Right lung (tissue), 10 donors: Measurements from ENCODE around the gene MAD2L2. TPM values are rescaled to one million over a fixed set of nuclear protein-coding genes. Genes with fewer than 3 reads are reported as not detected.

Source experiments
- DNase-seq, 2 donors: peaks; one replicate each; pipeline ENCODE4 v3.0.0-alpha.2; 2013
- long read RNA-seq, 8 donors: transcript quantifications; one replicate each; lab custom pipeline, GENCODE V29; 2026
- polyA plus RNA-seq, 5 donors: library from polyadenylated mRNA; unstranded; fragments of 120-200 nt; gene quantifications; one replicate each; pipeline versions ENCODE4 v1.2.1 to v1.2.3, GENCODE V29; 2013; ENCODE audit warnings: inconsistent platforms in 1 of 5, low replicate concordance in 1 of 5; ENCODE audit not compliant: insufficient read length in 5 of 5, insufficient read depth in 1 of 5

MAD2L2 gene
- polyA plus RNA-seq: 10 to 100 TPM; 43.0 to 61.5 (median 46.7) TPM
- long read RNA-seq, donor 1, transcript MAD2L2-204 (9 exons, 872 nt): minor isoform, 13 of 30 reads
- long read RNA-seq, donor 1, transcript MAD2L2-207 (9 exons, 1,118 nt): major isoform, 17 of 30 reads
- long read RNA-seq, donor 1, partial matches to known transcripts: 0 of 30 reads
- long read RNA-seq, donor 1, other reads (novel, unspliced or antisense): 0 of 30 reads
- long read RNA-seq, donor 2, transcript MAD2L2-204 (9 exons, 872 nt): minor isoform, 10 of 75 reads
- long read RNA-seq, donor 2, transcript MAD2L2-207 (9 exons, 1,118 nt): major isoform, 11 of 75 reads
- long read RNA-seq, donor 2, partial matches to known transcripts: 27 of 75 reads
- long read RNA-seq, donor 2, other reads (novel, unspliced or antisense): 27 of 75 reads
- long read RNA-seq, donor 3, transcript MAD2L2-204 (9 exons, 872 nt): major isoform, 12 of 19 reads
- long read RNA-seq, donor 3, transcript MAD2L2-207 (9 exons, 1,118 nt): minor isoform, 7 of 19 reads
- long read RNA-seq, donor 3, partial matches to known transcripts: 0 of 19 reads
- long read RNA-seq, donor 3, other reads (novel, unspliced or antisense): 0 of 19 reads
- long read RNA-seq, donor 4, transcript MAD2L2-207 (9 exons, 1,118 nt): major isoform, 5 of 16 reads
- long read RNA-seq, donor 4, transcript MAD2L2-204 (9 exons, 872 nt): major isoform, 5 of 16 reads
- long read RNA-seq, donor 4, partial matches to known transcripts: 5 of 16 reads
- long read RNA-seq, donor 4, other reads (novel, unspliced or antisense): 0 of 16 reads
- long read RNA-seq, donor 5, transcript MAD2L2-204 (9 exons, 872 nt): minor isoform, 11 of 29 reads
- long read RNA-seq, donor 5, transcript MAD2L2-207 (9 exons, 1,118 nt): major isoform, 18 of 29 reads
- long read RNA-seq, donor 5, partial matches to known transcripts: 0 of 29 reads
- long read RNA-seq, donor 5, other reads (novel, unspliced or antisense): 0 of 29 reads
- long read RNA-seq, donor 6, transcript MAD2L2-204 (9 exons, 872 nt): minor isoform, 10 of 28 reads
- long read RNA-seq, donor 6, transcript MAD2L2-207 (9 exons, 1,118 nt): major isoform, 18 of 28 reads
- long read RNA-seq, donor 6, partial matches to known transcripts: 0 of 28 reads
- long read RNA-seq, donor 6, other reads (novel, unspliced or antisense): 0 of 28 reads
- long read RNA-seq, donor 7, transcript MAD2L2-207 (9 exons, 1,118 nt): major isoform, 16 of 19 reads
- long read RNA-seq, donor 7, partial matches to known transcripts: 0 of 19 reads
- long read RNA-seq, donor 7, other reads (novel, unspliced or antisense): 0 of 19 reads
- long read RNA-seq, donor 8, transcript MAD2L2-204 (9 exons, 872 nt): major isoform, 12 of 17 reads
- long read RNA-seq, donor 8, partial matches to known transcripts: 0 of 17 reads
- long read RNA-seq, donor 8, other reads (novel, unspliced or antisense): 0 of 17 reads

DNA sequence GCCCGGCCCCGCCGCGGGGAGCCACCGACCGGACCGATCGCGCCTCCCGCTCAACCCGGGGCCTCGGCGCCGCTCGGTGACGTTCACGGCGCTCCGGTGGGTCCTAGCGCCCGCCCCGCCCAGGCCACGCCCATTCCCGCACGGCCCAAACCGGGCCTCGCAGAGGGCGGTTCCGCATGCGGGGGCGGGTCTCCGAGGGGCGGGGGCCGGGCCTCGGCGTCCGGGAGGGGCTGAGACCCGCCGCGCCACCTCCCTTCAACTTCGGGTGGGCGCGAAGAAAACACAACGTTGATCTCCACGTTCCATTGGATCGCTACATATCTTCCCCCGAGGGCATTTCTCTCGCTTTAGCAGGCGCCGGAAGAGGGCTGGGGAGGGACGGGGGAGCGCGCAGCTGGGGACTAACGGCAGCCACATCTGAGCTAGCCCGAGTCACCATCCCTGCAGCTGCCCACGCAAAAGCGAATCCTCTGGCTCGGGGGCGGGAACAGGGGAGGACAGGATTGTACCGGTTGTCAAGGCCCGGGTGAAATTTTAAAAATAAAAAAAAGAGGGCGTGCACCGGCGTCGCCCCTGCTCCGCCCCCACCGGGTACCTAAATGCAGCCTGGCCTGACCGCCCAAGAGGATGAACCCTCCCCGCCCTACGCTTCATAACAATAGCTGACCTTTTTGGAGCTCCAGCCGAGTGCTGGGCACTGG is at the start of gene MAD2L2:
MAD2L2 (minus strand) TSS at position 78 of the 701 bp plus-strand sequence. CDS start 547 bp downstream, outside the sequence.
- peak; percentile 81 to 85 for DNase-seq

DNA sequence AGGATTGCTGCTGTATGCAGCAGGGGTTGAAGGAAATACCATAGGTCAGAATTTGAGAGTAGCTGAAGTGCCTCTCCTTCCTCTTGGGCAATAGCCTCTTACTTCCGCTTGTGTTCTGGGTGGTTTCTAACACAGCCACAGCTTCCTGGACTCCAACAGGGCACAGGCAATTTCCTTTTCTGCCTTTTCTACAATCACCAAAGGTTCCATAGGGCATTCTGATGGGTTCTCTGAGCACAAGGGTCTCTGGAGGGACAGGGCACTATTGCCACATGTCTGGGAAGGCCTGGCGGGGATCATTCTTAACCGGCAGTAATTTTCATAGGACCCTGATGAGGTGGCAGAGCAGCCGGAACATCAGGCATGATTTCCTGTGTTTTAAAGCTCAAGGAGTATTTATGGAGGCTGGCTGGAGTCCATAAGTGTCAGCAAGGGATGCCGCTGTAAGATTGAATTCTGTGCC is 49.5 kb upstream of the MAD2L2 start:
- peak; percentile 71 to 73 for DNase-seq

DNA sequence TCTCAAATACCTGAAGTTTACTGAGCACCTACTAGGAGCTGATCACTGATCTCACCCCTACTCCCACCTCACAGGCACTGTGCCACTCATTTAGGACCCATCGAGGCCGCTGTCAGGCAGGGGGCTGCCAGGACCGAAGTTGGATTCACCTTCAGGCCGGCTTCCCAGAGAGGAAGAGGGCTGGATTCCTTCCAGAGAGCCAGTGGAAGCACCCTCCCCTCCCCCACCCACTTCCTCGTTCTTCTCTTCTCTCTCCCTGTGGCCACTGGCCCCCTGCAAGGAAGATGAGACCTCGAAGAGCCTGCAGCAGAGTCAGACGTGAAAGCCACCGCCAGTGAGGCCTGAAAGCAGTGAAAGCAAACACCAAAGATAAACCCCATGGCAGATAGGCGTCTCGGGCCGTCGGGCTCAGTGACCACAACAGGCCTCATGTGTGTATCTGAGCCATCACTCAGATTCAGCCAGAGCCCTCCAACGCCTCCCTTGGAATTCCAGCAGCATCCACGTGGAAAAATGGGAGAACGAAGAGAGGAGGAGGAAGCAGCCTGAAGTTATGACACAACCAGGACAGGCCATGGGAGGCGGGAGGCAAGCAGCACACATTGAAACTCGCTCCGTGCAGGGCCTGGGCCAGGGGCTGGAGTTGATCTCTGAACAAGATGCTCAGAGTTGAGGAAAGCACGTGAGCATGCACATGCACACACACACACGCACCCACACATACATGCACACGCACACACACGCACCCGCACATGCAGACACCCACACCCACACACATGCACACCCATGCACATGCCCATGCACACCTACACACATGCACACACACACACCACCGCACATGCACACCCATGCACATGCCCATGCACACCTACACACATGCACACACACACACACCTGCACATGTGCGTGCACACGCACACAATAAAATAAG is 48.8 kb upstream of the MAD2L2 start:
- DNase-seq: no peak

DNA sequence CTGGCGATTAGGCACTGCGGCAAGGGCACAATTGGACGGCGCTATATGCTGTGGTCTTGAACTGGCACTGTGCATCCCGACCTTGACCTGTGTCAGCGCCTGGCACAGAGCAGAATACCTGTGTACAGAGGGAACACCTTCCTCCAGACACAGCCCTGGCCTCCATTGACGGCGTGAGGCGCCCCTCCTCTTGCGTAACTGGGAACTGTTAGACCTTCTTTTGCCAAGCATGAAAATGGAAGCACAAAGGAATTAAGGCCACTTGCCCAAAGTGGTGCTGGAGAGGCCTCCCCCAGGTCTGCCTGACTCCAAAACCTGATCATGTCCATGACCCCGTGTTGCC is 48.2 kb upstream of the MAD2L2 start:
- no peak for DNase-seq

DNA sequence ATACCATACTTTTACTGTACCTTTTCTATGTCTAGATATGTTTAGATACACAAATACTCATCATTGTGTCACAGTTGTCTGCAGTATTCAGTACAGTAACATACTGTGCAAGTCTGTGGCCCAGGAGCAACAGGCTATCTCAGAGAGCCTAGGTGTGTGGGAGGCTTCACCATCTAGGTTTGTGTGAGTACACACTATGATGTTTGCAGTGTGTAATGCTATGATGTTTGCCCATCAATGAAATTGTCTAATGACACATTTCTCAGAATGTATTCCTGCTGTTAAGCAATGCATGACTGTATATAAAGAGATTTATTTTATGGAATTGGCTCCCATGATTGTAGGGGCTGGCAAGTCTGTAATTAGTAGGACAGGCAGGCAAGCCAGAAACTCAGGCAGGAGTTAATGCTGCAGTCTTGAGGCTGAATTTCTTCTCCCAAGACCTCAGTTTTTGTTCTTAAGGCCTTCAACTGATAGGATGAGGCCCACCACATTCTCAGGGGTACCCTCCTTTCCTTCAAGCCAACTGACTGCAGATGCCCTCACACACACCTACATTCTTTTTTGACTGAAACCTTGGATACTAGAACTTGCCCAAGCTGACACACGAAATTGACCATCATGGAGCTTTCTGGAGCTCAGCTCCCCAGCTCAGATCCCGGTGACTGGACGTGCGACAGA is 47.3 kb upstream of the MAD2L2 start:
- DNase-seq: no peak

DNA sequence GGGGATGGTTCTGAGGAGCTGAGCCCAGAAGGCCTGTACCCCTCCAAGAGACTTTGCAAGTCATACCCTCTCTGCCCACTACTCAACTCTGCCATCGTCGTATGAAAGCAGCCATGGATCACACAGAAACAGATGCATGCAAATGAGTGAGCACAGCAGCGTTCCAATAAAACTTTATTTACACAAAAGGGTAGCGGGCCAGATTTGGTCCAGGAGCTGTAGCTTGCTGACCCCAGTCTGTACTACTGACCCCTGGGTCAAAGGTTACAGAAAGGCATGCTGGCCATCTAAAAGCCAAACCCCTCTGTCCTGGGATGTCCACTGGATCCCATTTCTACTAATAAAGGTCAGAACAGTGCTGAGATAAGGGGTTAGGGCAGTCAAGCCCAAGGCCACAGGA is 46.2 kb upstream of the MAD2L2 start:
- DNase-seq: no peak

DNA sequence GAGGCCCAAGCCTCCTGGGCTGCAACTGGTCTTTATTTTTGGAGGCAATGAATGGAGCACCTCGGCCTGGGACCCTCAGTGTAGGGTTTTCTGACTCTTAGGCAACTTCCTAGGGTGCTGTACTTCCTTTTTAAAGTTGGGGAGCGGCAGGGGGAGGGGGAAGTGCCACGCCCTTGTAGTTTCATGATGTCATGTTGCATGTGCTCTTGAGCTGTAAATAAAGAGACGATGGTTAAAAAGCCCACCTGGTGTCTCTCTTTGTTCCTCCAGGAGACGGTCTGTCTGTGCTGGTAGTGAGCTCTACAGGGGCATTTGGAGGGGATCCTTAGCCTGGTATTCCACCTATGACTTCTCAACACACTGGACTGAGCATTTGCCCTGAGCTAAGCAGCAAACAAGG is 44.7 kb upstream of the MAD2L2 start:
- no peak for DNase-seq

DNA sequence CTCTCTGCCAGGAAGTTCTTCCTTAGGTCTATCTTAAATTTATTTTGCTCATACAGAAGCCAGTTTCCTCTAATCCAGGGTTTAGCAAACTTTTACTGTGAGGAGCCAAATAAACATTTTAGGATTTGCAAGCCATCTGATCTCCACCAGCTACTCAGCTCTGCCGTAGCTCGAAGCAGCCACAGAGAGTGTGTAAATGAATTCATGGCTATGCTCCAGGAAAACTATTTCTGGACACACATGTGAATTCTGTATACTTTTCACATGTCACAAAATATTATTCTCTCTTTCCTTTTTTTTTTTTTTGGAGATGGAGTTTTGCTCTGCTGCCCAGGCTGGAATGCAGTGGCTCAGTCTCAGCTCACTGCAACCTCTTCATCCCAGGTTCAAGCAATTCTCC is 41.6 kb upstream of the MAD2L2 start:
- peak in 1 of 2 donors; percentile 31 for DNase-seq

DNA sequence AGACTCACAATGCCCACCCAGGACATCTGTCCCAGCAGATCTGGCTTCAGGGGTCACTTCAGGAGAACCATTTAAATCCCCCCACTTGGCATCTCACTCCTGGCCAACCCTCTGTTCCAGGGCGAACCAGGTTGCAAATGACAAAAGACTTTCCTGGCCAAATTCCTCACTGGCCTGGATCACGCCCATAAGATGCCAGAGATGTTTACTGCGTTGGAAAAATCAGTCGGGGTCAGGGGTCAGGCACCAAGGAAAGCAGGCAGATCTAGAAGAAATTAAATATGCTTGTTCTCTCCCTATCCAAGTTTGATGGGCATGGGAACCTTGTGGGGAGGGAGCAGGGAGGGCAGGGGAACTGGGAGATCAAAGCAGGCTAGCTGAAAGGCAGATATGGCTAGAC is 40.4 kb upstream of the MAD2L2 start:
- no peak for DNase-seq

DNA sequence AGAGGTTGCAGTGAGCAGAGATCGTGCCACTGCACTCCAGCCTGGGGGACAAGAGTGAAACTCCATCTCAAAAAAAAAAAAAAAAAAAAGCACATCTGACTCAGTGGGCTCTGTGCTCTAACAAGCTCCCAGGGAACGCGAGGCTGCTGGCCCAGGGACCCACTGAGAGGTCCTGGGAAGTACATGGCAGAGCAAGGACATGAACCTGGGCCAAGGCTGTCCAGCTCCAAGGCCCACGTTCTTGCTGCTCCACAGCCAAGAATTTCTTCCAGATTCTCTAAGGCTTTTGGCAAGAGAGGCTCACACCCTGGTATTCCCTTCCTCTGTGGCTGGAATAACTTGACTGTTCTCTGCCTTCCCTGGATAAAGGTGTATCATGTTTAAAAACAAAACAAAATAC is 39.6 kb upstream of the MAD2L2 start:
- no peak for DNase-seq

DNA sequence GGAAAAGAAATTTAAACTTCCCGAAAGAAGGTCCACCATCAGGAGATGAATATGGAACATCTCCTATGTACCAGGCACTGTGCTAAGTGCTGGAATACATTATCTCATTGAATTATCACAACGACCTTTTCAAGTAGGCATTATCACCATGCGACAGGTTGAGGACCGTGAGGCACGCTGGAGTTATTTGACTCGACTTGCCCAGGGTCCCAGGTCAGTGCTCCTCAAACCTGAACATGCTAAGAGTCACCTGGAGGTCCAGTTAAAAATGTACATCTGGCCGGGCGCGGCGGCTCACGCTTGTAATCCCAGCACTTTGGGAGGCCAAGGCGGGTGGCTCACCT is 39.1 kb upstream of the MAD2L2 start:
- DNase-seq: no peak

DNA sequence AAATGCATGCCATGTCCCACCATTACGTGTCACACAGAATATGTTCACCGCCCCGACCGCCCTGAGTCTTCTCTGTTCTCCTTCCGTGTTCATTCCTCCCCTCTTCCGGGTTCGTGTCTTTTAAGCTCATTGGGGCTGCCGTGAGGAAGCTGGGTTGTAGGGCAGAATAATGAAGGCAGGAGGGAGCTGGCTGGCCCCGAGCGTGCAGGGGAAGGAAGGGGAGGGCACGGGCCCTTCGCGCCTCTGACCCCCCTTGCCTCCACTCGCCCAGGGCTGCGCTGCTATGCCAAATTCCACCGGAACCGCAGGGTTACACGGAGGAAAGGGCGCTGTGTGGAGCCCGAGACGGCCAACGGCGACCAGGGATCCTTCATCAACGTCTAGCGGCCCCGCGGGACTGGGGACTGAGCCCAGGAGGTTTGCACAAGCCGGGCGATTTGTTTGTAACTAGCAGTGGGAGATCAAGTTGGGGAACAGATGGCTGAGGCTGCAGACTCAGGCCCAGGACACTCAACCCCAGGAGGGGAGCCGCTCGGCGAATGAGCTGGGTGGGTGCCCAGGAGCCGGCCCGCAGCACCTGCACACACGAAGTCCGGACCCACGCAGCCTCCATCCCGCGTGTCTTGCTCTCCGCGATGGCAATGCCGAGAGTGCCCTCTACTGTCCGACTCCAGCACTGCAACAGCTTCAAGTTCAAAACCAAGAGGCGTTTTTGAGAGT is 38.5 kb upstream of the MAD2L2 start:
- peak; percentile 50 to 72 for DNase-seq

DNA sequence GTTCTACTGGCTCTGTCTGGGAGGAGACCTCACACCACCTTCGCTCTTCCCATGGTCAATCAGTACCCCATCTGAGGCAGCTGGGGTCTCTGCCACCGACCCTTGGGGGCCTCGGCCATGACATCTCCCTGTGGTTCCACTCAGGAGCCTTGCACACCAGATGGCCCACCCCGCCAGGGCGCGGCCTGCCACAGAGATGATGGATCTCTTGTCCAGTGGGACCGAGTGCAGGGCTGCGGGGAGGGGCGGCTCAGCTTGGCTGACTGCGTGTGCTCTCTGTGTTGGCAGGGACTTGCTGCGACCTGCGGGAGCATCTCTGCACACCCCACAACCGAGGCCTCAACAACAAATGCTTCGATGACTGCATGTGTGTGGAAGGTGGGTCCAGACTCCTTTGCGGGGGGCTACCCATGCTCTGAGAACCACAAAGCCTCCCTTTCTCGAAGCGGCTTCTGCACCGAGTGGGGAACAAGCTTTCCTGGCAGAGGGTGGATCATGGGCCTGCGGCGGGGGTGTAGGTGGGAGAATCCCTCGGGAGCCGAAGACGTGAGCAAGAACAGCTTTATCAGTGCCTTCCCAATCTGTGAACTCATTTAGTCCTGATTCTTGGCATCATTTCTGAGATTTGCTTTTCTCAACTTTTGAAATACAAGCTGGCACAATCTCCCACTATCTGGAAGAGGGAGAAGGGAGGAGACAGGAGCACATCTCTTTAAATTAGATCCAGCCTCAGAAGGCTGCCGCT is 34.1 kb upstream of the MAD2L2 start:
- no peak for DNase-seq

DNA sequence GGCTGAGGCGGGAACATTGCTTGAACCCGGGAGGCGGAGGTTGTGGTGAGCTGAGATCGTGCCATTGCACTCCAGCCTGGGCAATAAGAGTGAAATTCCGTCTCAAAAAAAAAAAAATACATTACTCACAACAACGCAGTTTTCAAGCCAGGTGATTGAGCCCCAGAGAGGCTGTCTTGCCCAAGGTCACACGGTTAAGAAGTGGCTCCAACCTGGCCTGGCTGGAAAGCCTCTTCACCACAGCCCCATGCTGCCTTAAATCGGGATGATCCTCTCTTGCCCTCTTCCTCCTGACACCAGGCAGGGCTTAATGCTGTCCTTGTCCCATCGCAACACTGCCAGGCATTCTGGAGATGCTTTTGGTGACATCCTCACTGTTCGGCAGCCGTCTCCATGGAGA is 32.1 kb upstream of the MAD2L2 start:
- no peak for DNase-seq

DNA sequence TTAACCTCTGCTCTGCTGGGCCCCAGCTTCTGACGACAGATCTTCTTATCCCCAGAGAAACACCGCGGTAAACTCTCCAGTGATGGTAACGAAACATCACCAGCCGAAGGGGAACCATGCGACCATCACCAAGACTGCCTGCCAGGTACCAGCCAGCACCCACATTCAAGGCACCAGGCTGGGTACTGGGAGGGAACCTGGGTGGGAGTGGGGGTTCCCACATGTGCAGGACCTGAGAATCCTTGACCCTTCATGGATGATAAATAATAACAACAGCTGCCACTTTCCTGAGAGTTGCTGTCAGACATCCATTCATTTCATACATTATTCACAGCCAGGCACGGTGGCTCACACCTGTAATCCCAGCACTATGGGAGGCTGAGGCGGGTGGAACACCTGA is 31.3 kb upstream of the MAD2L2 start:
- no peak for DNase-seq

DNA sequence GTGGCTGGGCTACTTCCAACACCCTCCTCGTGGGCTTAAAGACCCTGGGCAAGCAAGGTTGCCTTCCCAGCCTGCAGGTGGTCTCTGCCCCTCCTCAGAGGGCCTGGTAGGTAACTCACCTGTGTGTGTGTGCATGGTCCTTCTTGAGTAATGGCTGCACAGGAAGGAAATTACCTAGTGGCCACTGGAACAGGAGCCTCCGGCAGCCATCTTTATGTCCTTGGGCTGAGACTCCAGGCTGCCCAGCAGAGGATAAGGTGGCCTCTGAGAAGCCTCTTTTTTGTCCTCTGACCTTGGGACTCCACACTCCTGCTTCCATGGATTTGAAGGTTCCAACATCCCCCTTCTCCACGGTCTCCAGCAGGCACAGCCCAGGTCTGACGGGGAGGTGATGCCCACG is 30.5 kb upstream of the MAD2L2 start:
- DNase-seq: no peak

DNA sequence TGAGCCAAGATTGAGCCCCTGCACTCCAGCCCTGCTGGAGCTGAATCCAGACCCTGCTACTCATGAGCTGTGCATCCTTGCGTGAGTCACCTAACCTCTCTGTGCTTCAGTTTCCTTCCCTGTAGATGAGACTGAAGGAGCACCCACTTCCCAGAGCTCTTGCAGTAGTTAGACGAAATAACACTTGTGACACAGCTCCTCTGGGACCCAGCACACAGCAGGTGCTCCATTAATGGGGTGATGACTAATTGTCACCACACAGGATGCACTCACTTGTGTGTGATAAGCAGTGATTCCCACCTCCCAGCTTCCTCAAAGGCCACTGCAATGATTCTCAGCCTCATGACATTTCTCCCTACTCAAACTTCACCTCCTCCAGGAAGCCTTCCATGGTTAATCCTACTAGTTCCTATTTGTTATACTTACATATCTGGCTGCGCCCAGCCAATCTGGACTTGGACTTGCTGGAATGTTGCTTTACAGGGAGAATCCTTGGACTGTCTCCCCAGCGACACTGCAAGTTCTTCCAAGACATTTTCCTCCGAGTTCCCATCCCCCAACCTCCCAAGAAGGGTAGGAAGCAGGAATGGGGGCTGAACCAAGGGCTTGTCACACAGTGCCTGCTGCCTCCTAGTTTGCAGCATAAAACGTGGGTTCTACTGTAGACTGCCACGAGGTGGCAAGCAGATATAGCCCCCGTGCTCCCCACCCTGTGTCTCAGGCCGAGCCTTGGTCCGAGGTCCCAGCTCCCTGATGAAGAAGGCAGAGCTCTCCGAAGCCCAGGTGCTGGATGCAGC is 27.8 kb upstream of the MAD2L2 start:
- no peak for DNase-seq
